Osteoblast (primary cell): ENCODE measurements around the gene ITPR3. TPM values are rescaled to one million over a fixed set of nuclear protein-coding genes. Genes with fewer than 3 reads are reported as not detected.

Experiments
- DNase-seq: peaks from one replicate; pipeline ENCODE4 v3.0.0; 2011; ENCODE audit warnings: low spot score, mixed read lengths; ENCODE audit not compliant: insufficient read length; ENCODE audit errors: missing footprints
- H2AFZ ChIP-seq: 2 replicates; pipeline ENCODE4 v1.6.0; 2011; ENCODE audit warnings: mild to moderate bottlenecking, low read length
- H3K27ac ChIP-seq: 2 replicates; pipeline ENCODE4 v1.5.1; 2011; ENCODE audit warnings: mild to moderate bottlenecking, low read depth, low read length, moderate library complexity
- H3K27me3 ChIP-seq: 2 replicates; pipeline ENCODE4 v1.6.0; 2012; ENCODE audit warnings: mild to moderate bottlenecking, control low read depth, inconsistent platforms, low read length, moderate library complexity; ENCODE audit not compliant: insufficient read depth
- H3K36me3 ChIP-seq: 2 replicates; pipeline ENCODE4 v1.5.1; 2011; ENCODE audit warnings: mild to moderate bottlenecking, low read length, control low read depth, moderate library complexity; ENCODE audit not compliant: insufficient read depth
- H3K4me1 ChIP-seq: 2 replicates; pipeline ENCODE4 v1.5.1; 2011; ENCODE audit warnings: mild to moderate bottlenecking, low read length, control low read depth, moderate library complexity; ENCODE audit not compliant: insufficient read depth
- H3K4me2 ChIP-seq: 2 replicates; pipeline ENCODE4 v1.6.0; 2011; ENCODE audit warnings: mild to moderate bottlenecking, low read length; ENCODE audit not compliant: insufficient read depth
- H3K4me3 ChIP-seq: fragments of 200-600 bp; sonication (generic); 3 replicates; pipeline ENCODE4 v1.5.1; 2012; ENCODE audit warnings: mild to moderate bottlenecking, low read length, inconsistent platforms; ENCODE audit not compliant: insufficient read depth
- H3K79me2 ChIP-seq: 2 replicates; pipeline ENCODE4 v1.6.0; 2012; ENCODE audit warnings: mild to moderate bottlenecking, low read length, control low read depth, inconsistent platforms; ENCODE audit not compliant: insufficient read depth
- H3K9me3 ChIP-seq: 2 replicates; pipeline ENCODE4 v1.5.1; 2011; ENCODE audit warnings: low read depth, low read length, control low read depth
- H4K20me1 ChIP-seq: 2 replicates; pipeline ENCODE4 v1.6.0; 2012; ENCODE audit warnings: mild to moderate bottlenecking, low read length, control low read depth; ENCODE audit not compliant: insufficient read depth
- total RNA-seq: library from RNA; depleted of rRNA; stranded (reverse); fragments of >200 nt; gene quantifications from 2 replicates; pipeline ENCODE4 v1.2.3, GENCODE V29; 2012
- TF ChIP-seq, protein P1 (sequence below): IDR thresholded peaks from 2 replicates; pipeline ENCODE4 v1.5.1; 2011; ENCODE audit warnings: mild to moderate bottlenecking, low read depth, low read length, moderate library complexity; ENCODE audit errors: extremely low read depth

ITPR3 gene
- total RNA-seq, 1 donor, result 46.7 TPM

DNA sequence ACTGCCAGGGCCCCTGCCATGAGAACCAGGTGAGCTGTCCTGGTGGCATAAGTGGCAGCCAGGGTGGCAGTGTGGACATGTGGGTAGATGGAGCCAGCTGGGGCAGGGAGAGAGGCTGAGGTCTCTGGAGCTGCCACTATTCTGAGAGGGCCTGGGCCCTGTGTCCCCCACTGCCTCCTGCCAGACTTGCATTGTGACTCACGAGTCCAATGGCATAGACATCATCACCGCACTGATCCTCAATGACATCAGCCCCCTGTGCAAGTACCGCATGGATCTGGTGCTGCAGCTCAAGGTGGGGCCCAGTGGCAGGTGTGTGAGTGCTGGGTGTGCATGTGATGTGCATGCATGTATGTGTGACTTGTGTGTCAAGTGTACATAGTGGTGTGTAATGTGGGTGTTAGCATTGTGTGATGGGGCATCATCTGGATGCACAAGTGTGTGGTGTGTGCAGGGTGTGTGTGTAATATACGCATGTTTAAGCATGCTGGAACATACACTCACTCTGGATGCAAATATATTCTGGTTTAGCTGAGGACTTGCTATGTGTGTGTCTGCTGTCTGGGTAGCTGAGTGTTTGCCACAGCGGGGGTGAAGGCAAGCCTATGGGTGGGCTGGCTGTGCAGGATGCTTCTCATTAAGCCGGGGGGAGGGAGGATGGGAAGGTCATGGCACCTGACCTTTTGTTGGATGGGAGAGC is 65.3 kb downstream of the ITPR3 start:
- H4K20me1 ChIP-seq, result no peaks in the 10 kb centered on the region
- H3K79me2 ChIP-seq, result no peaks in the 10 kb centered on the region
- H3K36me3 ChIP-seq, result peaks cover 41% of the 10 kb centered on the region
- H3K4me3 ChIP-seq, result no peak overlapping the region
- no peak overlapping the region for H2AFZ ChIP-seq
- no peaks in the 10 kb centered on the region for H3K9me3 ChIP-seq
- no peak overlapping the region for H3K4me2 ChIP-seq
- H3K4me1 ChIP-seq, result no peaks in the 10 kb centered on the region
- TF ChIP-seq, protein P1, sequence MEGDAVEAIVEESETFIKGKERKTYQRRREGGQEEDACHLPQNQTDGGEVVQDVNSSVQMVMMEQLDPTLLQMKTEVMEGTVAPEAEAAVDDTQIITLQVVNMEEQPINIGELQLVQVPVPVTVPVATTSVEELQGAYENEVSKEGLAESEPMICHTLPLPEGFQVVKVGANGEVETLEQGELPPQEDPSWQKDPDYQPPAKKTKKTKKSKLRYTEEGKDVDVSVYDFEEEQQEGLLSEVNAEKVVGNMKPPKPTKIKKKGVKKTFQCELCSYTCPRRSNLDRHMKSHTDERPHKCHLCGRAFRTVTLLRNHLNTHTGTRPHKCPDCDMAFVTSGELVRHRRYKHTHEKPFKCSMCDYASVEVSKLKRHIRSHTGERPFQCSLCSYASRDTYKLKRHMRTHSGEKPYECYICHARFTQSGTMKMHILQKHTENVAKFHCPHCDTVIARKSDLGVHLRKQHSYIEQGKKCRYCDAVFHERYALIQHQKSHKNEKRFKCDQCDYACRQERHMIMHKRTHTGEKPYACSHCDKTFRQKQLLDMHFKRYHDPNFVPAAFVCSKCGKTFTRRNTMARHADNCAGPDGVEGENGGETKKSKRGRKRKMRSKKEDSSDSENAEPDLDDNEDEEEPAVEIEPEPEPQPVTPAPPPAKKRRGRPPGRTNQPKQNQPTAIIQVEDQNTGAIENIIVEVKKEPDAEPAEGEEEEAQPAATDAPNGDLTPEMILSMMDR, result no peak
- no peak overlapping the region for H3K27ac ChIP-seq
- no peaks in the 10 kb centered on the region for H3K27me3 ChIP-seq
- peak; percentile 83 for DNase-seq

DNA sequence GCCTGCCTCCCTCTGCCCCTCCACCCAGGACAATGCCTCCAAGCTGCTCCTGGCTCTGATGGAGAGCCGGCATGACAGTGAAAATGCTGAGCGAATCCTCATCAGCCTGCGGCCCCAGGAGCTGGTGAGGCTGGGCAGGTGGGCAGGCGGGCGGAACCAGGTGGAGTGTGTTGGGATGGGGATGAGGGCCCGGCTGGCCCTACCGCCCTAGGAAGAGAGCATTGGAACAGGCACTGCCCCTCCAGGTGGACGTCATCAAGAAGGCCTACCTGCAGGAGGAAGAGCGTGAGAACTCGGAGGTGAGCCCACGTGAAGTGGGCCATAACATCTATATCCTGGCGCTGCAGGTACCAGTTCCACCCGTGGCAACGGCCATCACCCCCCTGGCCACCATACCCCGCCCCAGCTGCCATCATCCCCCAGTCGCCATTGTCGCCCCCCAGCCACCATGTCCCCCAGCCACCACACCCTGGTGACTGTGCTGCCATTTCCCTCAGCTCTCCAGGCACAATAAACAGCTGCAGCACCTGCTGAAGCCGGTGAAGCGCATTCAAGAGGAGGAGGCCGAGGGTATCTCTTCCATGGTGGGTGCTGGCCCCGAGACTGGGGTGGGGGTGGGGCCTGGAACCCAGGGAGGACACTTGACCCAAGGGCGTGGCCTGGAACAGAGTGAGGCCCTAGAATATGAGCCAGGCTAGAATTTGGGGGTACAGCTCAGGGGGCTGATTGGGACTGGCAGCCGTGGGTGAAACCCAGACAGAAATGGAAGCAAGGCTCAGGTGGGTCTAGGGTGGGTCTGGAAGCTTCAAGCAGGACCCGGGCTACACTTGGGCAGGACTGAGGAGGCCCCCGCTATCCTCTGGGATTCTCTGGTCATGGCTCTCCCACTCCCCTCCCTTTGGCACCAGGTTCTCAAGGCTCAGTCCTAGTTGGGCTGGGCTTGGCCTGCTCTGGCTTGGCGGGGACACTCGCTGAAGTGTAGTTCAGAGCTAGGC is 66.2 kb downstream of the ITPR3 start:
- H3K4me1 ChIP-seq, result peaks cover 5% of the 10 kb centered on the region
- no peaks in the 10 kb centered on the region for H3K79me2 ChIP-seq
- H2AFZ ChIP-seq, result no peak overlapping the region
- no peaks in the 10 kb centered on the region for H3K27me3 ChIP-seq
- H3K36me3 ChIP-seq, result peaks cover 39% of the 10 kb centered on the region
- no peak overlapping the region for H3K27ac ChIP-seq
- H3K4me3 ChIP-seq, result no peak overlapping the region
- peak; percentile 80 for DNase-seq
- H3K4me2 ChIP-seq, result no peak overlapping the region
- TF ChIP-seq, protein P1, result no peak
- H3K9me3 ChIP-seq, result no peaks in the 10 kb centered on the region
- no peaks in the 10 kb centered on the region for H4K20me1 ChIP-seq

DNA sequence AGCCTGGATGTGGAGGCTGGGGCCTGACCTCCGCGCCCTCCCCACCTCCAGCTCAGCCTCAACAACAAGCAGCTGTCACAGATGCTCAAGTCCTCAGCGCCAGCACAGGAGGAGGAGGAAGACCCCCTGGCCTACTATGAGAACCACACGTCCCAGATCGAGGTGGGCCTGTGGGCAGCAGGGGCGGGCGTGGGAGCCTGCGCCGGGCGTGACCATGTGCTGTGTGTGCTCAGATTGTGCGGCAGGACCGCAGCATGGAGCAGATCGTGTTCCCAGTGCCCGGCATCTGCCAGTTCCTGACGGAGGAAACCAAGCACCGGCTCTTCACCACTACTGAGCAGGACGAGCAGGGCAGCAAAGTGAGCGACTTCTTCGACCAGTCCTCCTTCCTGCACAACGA is 66.9 kb downstream of the ITPR3 start:
- Histone ChIP-seq H3K27me3 (no peaks in the 10 kb centered on the region), H3K79me2 (no peaks in the 10 kb centered on the region), H3K4me2 (no peak overlapping the region), H3K27ac (no peak overlapping the region), H3K4me3 (no peak overlapping the region), H4K20me1 (no peaks in the 10 kb centered on the region), H2AFZ (no peak overlapping the region), H3K9me3 (no peaks in the 10 kb centered on the region), H3K36me3 (peaks cover 36% of the 10 kb centered on the region), H3K4me1 (peaks cover 12% of the 10 kb centered on the region)
- peak; percentile 76 for DNase-seq
- TF ChIP-seq, protein P1, result no peak
